Endometrial microvascular endothelial cells (primary cell): ENCODE results near the gene SLFN12L. TPM values are rescaled to one million over a fixed set of nuclear protein-coding genes. Genes with fewer than 3 reads are reported as not detected.
"Not testable (repeated sequence)": the region's sequence is repeated elsewhere in the genome, so short reads cannot be mapped to it uniquely, and the experiment has no call there.

Experiments
- in situ Hi-C: cut with HindIII; loops from 2 replicates; pipeline ENCODE4 v1.10.0; 2017; ENCODE audit warnings: low sequenced_read_pairs, low pct_unique_long_range_greater_than_20kb; ENCODE audit errors: inconsistent ontology term
- total RNA-seq: library from RNA; depleted of rRNA; stranded (reverse); fragments of >200 nt; gene quantifications from one replicate; pipeline ENCODE4 v1.2.3, GENCODE V29; 2015; ENCODE audit errors: inconsistent ontology term

The SLFN12L gene
- total RNA-seq, 1 donor from 2014 or later: not detected

GRCh38 chr17:35515027-35515426, 22.5 kb downstream of the SLFN12L start:
- in situ Hi-C loops: no loop called here

- in situ Hi-C loops: no loop called here
Observed at GRCh38 chr17:35514564-35514963, 22.9 kb downstream of the SLFN12L start.

GRCh38 chr17:35510052-35510451, 27.4 kb downstream of the SLFN12L start:
- in situ Hi-C loops: no loop called here

GRCh38 chr17:35507714-35508113, 29.8 kb downstream of the SLFN12L start:
- in situ Hi-C loops: not testable (repeated sequence)

GRCh38 chr17:35499548-35499947, 37.9 kb downstream of the SLFN12L start:
- in situ Hi-C loops: no loop called here

- in situ Hi-C loops: no loop called here
Observed at GRCh38 chr17:35498448-35499178, 38.9 kb downstream of the SLFN12L start.

- in situ Hi-C loops: no loop called here
Observed at GRCh38 chr17:35496451-35497290, 40.8 kb downstream of the SLFN12L start.

- in situ Hi-C loops: no loop called here
Observed at GRCh38 chr17:35493040-35493439, 44.4 kb downstream of the SLFN12L start.

GRCh38 chr17:35491417-35491816, 46.1 kb downstream of the SLFN12L start:
- in situ Hi-C loops: no loop called here

- in situ Hi-C loops: no loop called here
Observed at GRCh38 chr17:35489944-35490343, 47.5 kb downstream of the SLFN12L start.

- in situ Hi-C loops: no loop called here
Observed at GRCh38 chr17:35488991-35489390, 48.5 kb downstream of the SLFN12L start.

GRCh38 chr17:35486920-35487732, 50.4 kb downstream of the SLFN12L start:
- in situ Hi-C loops: no loop called here

GRCh38 chr17:35479271-35479670, 58.2 kb downstream of the SLFN12L start:
- in situ Hi-C loops: no loop called here

GRCh38 chr17:35477248-35477647, 60.2 kb downstream of the SLFN12L start:
- in situ Hi-C loops: no loop called here

- in situ Hi-C loops: no loop called here
Observed at GRCh38 chr17:35476283-35476820, 61.1 kb downstream of the SLFN12L start.

- in situ Hi-C loops: no loop called here
Observed at GRCh38 chr17:35468475-35468874, 69.0 kb downstream of the SLFN12L start.

- in situ Hi-C loops: no loop called here
Observed at GRCh38 chr17:35467824-35468223, 69.7 kb downstream of the SLFN12L start.

GRCh38 chr17:35460354-35460851, 77.1 kb downstream of the SLFN12L start:
- in situ Hi-C loops: no loop called here

- in situ Hi-C loops: not testable (repeated sequence)
Observed at GRCh38 chr17:35454035-35454434, 83.4 kb downstream of the SLFN12L start.
